Measurements from ENCODE around the gene ERLIN1.

Gene ERLIN1

DNA sequence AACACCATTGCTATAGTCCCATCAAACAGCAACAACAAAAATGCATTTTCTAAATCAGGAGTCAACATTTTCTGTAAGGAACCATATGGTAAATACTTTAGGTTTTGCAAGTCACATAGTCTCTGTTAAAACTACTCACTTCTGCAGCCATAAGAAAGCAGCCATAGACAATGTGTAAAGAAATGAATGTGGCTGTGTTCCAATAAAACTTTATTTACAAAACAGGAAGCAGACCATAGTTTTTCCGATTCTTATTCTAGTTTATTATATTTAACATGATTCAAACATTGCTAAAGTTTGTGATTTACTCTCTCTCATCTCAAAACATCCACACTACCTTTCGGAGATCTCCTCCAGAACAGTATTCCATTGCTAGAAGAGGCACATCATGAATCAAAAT, 36.7 kb upstream of the ERLIN1 start:
- TF ChIP-seq TEAD4 (IDR thresholded peaks at IDR 0.05) (no peak), EGR1 (IDR thresholded peaks at IDR 0.05) (no peak), CREB1 (IDR thresholded peaks at IDR 0.05; ENCODE audit: low read depth) (no peak)
- TF ChIP-seq, protein P1, sequence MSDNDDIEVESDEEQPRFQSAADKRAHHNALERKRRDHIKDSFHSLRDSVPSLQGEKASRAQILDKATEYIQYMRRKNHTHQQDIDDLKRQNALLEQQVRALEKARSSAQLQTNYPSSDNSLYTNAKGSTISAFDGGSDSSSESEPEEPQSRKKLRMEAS (IDR thresholded peaks at IDR 0.05), result no peak

GRCh38 chr10:100216006-100216405, 30.2 kb upstream of the ERLIN1 start:
- TF ChIP-seq CREB1 (IDR thresholded peaks at IDR 0.05; ENCODE audit: low read depth), result no peak
- TF ChIP-seq EGR1 (IDR thresholded peaks at IDR 0.05), result no peak
- no peak for TF ChIP-seq CEBPB (IDR thresholded peaks at IDR 0.05)
- TF ChIP-seq NFIC (IDR thresholded peaks at IDR 0.05), result no peak
- no peak for TF ChIP-seq EP300 (IDR thresholded peaks at IDR 0.05; ENCODE audit: borderline replicate concordance)
- TF ChIP-seq FOXM1 (IDR thresholded peaks at IDR 0.05; ENCODE audit: borderline replicate concordance, low read depth), result no peak
- no peak for TF ChIP-seq REST (IDR thresholded peaks at IDR 0.05; ENCODE audit: low read depth)
- no peak for TF ChIP-seq TEAD4 (IDR thresholded peaks at IDR 0.05)
- TF ChIP-seq YY1 (IDR thresholded peaks at IDR 0.05; ENCODE audit: low read depth), result no peak

GRCh38 chr10:100209303-100209702, 23.5 kb upstream of the ERLIN1 start:
- TF ChIP-seq NFIC (IDR thresholded peaks at IDR 0.05), result no peak
- no peak for TF ChIP-seq ZBTB7A (IDR thresholded peaks at IDR 0.05; ENCODE audit: low read depth)
- no peak for TF ChIP-seq REST (IDR thresholded peaks at IDR 0.05; ENCODE audit: low read depth)
- TF ChIP-seq TEAD4 (IDR thresholded peaks at IDR 0.05), result peak; percentile 85
- TF ChIP-seq, protein P1 (IDR thresholded peaks at IDR 0.05), result no peak

GRCh38 chr10:100208276-100208675, 22.4 kb upstream of the ERLIN1 start:
- no peak for TF ChIP-seq TEAD4 (IDR thresholded peaks at IDR 0.05)
- TF ChIP-seq EP300 (IDR thresholded peaks at IDR 0.05; ENCODE audit: borderline replicate concordance), result no peak
- TF ChIP-seq ZBTB7A (IDR thresholded peaks at IDR 0.05; ENCODE audit: low read depth), result no peak
- TF ChIP-seq YY1 (IDR thresholded peaks at IDR 0.05; ENCODE audit: low read depth), result no peak
- TF ChIP-seq CREB1 (IDR thresholded peaks at IDR 0.05; ENCODE audit: low read depth), result no peak
- TF ChIP-seq REST (IDR thresholded peaks at IDR 0.05; ENCODE audit: low read depth), result no peak
- TF ChIP-seq FOXM1 (IDR thresholded peaks at IDR 0.05; ENCODE audit: borderline replicate concordance, low read depth), result no peak
- no peak for TF ChIP-seq CEBPB (IDR thresholded peaks at IDR 0.05)
- TF ChIP-seq, protein P1 (IDR thresholded peaks at IDR 0.05), result no peak
- no peak for TF ChIP-seq USF1 (IDR thresholded peaks at IDR 0.05)
- no peak for TF ChIP-seq NFIC (IDR thresholded peaks at IDR 0.05)
- TF ChIP-seq RAD21 (IDR thresholded peaks at IDR 0.05; ENCODE audit: low read depth), result no peak
- TF ChIP-seq TCF12 (IDR thresholded peaks at IDR 0.05; ENCODE audit: low read depth), result no peak
- TF ChIP-seq EGR1 (IDR thresholded peaks at IDR 0.05), result no peak

GRCh38 chr10:100204370-100204769, 18.5 kb upstream of the ERLIN1 start:
- TF ChIP-seq CEBPB (IDR thresholded peaks at IDR 0.05), result no peak
- no peak for TF ChIP-seq REST (IDR thresholded peaks at IDR 0.05; ENCODE audit: low read depth)
- TF ChIP-seq, protein P1 (IDR thresholded peaks at IDR 0.05), result no peak
- no peak for TF ChIP-seq YY1 (IDR thresholded peaks at IDR 0.05; ENCODE audit: low read depth)
- TF ChIP-seq EGR1 (IDR thresholded peaks at IDR 0.05), result no peak
- TF ChIP-seq CREB1 (IDR thresholded peaks at IDR 0.05; ENCODE audit: low read depth), result no peak
- TF ChIP-seq TCF12 (IDR thresholded peaks at IDR 0.05; ENCODE audit: low read depth), result no peak
- TF ChIP-seq TAF1 (IDR thresholded peaks at IDR 0.05; ENCODE audit: low read depth), result no peak
- TF ChIP-seq ZBTB7A (IDR thresholded peaks at IDR 0.05; ENCODE audit: low read depth), result no peak
- TF ChIP-seq USF1 (IDR thresholded peaks at IDR 0.05), result no peak
- no peak for TF ChIP-seq TEAD4 (IDR thresholded peaks at IDR 0.05)
- no peak for TF ChIP-seq NFIC (IDR thresholded peaks at IDR 0.05)
- TF ChIP-seq RAD21 (IDR thresholded peaks at IDR 0.05; ENCODE audit: low read depth), result no peak
- no peak for TF ChIP-seq FOXM1 (IDR thresholded peaks at IDR 0.05; ENCODE audit: borderline replicate concordance, low read depth)
- no peak for TF ChIP-seq EP300 (IDR thresholded peaks at IDR 0.05; ENCODE audit: borderline replicate concordance)
